ENCODE measurements around the gene ASTN2. TPM values are rescaled to one million over a fixed set of nuclear protein-coding genes. Genes with fewer than 3 reads are reported as not detected.

ASTN2 gene
- total and polyA plus RNA-seq, 2 experiments from 2014 or later = 7.0 to 24.6 TPM

DNA sequence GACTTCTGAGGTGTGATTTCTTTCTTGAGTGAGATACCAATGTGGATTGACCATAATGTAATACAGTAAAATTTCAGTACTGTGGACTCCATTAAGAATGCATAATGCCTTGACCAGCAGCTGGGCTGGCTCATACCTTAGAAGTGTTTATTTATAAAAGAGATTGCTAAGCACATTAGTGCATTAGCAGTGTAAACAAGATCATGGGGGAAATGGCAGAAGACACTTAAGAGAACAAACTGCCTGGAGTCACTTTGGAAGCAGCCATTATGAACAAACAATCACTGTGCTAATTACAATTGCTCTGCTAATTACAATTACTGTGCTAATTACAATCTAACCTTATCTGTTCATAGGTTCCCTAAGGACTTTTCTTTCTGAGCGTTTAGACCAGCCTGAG is 623.5 kb downstream of the ASTN2 start (continued):
- TF ChIP-seq, protein P1, sequence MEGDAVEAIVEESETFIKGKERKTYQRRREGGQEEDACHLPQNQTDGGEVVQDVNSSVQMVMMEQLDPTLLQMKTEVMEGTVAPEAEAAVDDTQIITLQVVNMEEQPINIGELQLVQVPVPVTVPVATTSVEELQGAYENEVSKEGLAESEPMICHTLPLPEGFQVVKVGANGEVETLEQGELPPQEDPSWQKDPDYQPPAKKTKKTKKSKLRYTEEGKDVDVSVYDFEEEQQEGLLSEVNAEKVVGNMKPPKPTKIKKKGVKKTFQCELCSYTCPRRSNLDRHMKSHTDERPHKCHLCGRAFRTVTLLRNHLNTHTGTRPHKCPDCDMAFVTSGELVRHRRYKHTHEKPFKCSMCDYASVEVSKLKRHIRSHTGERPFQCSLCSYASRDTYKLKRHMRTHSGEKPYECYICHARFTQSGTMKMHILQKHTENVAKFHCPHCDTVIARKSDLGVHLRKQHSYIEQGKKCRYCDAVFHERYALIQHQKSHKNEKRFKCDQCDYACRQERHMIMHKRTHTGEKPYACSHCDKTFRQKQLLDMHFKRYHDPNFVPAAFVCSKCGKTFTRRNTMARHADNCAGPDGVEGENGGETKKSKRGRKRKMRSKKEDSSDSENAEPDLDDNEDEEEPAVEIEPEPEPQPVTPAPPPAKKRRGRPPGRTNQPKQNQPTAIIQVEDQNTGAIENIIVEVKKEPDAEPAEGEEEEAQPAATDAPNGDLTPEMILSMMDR (conservative IDR thresholded peaks at IDR 0.05; ENCODE audit: low read depth in 2 of 2) = no peak
- TF ChIP-seq, protein P2, sequence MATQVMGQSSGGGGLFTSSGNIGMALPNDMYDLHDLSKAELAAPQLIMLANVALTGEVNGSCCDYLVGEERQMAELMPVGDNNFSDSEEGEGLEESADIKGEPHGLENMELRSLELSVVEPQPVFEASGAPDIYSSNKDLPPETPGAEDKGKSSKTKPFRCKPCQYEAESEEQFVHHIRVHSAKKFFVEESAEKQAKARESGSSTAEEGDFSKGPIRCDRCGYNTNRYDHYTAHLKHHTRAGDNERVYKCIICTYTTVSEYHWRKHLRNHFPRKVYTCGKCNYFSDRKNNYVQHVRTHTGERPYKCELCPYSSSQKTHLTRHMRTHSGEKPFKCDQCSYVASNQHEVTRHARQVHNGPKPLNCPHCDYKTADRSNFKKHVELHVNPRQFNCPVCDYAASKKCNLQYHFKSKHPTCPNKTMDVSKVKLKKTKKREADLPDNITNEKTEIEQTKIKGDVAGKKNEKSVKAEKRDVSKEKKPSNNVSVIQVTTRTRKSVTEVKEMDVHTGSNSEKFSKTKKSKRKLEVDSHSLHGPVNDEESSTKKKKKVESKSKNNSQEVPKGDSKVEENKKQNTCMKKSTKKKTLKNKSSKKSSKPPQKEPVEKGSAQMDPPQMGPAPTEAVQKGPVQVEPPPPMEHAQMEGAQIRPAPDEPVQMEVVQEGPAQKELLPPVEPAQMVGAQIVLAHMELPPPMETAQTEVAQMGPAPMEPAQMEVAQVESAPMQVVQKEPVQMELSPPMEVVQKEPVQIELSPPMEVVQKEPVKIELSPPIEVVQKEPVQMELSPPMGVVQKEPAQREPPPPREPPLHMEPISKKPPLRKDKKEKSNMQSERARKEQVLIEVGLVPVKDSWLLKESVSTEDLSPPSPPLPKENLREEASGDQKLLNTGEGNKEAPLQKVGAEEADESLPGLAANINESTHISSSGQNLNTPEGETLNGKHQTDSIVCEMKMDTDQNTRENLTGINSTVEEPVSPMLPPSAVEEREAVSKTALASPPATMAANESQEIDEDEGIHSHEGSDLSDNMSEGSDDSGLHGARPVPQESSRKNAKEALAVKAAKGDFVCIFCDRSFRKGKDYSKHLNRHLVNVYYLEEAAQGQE (IDR thresholded peaks at IDR 0.05; ENCODE audit: unreplicated experiment) = no peak
- no peak for TF ChIP-seq EZH2 (IDR thresholded peaks at IDR 0.05; ENCODE audit: low read depth, unreplicated experiment)

DNA sequence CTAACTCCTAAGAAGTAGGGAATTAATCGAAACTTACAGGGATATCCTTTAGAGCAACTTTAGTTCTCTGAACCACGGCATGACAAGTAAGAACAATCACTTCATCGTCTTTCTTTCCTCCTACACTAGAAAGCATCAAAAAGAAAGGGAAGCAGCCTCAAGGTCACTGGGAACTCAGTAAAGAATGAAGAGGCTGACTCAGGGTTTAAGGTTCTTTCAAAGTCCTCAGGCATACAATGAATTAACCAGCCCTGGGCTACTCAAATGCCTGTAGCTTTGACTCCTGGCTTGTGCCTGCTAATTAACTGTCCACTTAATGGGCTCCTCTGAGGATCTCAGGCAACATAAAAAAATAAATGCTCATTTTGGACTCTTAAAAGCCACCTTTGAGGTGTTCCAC is 625.8 kb downstream of the ASTN2 start:
- H2AFZ ChIP-seq = no peak overlapping the region
- TF ChIP-seq, protein P1 (conservative IDR thresholded peaks at IDR 0.05; ENCODE audit: low read depth in 2 of 2) = no peak
- TF ChIP-seq EZH2 (IDR thresholded peaks at IDR 0.05; ENCODE audit: low read depth, unreplicated experiment) (no peak), ZNF331 (CRISPR knock-in tag; IDR thresholded peaks at IDR 0.05; ENCODE audit: low read depth) (no peak), ZNF114 (CRISPR knock-in tag; IDR thresholded peaks at IDR 0.05) (no peak), NANOG (IDR thresholded peaks at IDR 0.05; ENCODE audit: borderline replicate concordance) (no peak), POLR2AphosphoS5 (IDR thresholded peaks at IDR 0.05; ENCODE audit: low read depth) (no peak), JUNB (IDR thresholded peaks at IDR 0.05; ENCODE audit: unreplicated experiment) (no peak)
- TF ChIP-seq, protein P3, sequence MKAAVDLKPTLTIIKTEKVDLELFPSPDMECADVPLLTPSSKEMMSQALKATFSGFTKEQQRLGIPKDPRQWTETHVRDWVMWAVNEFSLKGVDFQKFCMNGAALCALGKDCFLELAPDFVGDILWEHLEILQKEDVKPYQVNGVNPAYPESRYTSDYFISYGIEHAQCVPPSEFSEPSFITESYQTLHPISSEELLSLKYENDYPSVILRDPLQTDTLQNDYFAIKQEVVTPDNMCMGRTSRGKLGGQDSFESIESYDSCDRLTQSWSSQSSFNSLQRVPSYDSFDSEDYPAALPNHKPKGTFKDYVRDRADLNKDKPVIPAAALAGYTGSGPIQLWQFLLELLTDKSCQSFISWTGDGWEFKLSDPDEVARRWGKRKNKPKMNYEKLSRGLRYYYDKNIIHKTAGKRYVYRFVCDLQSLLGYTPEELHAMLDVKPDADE (IDR thresholded peaks at IDR 0.05) = no peak
- TF ChIP-seq, protein P2 (IDR thresholded peaks at IDR 0.05; ENCODE audit: unreplicated experiment) = no peak
- no peak overlapping the region for H3K27ac ChIP-seq (ENCODE audit: low read depth)
- Mint-ChIP-seq H3K4me3 (no peak overlapping the region), H3K4me1 (peaks cover 9% of the 10 kb centered on the region), H3K27ac (no peak overlapping the region), H3K27me3 (ENCODE audit: insufficient read depth, low read depth, poor library complexity) (no peaks in the 10 kb centered on the region), H3K9me3 (no peaks in the 10 kb centered on the region), H3K36me3 (ENCODE audit: low read depth) (no peaks in the 10 kb centered on the region)
- ATAC-seq = peak; percentile 84
- H3K4me1 ChIP-seq (ENCODE audit: insufficient read depth) = no peaks in the 10 kb centered on the region
- H3K36me3 ChIP-seq (ENCODE audit: insufficient read depth) = no peaks in the 10 kb centered on the region
- H3K79me2 ChIP-seq (replicated peaks; ENCODE audit: insufficient read depth) = no peaks in the 10 kb centered on the region
- no peaks in the 10 kb centered on the region for H4K20me1 ChIP-seq (replicated peaks; ENCODE audit: insufficient read depth)
- DNase-seq (ENCODE audit: low spot score) = peak; percentile 21
- H3K27me3 ChIP-seq (ENCODE audit: insufficient read depth) = no peaks in the 10 kb centered on the region
- no peak overlapping the region for H3K4me2 ChIP-seq
- no peak overlapping the region for H3K4me3 ChIP-seq
- no peaks in the 10 kb centered on the region for H3F3A ChIP-seq (replicated peaks; ENCODE audit: low read depth)
- peaks cover 6% of the 10 kb centered on the region; the same call in 1 of the 2 replicates for H3K9me2 ChIP-seq (ENCODE audit: insufficient read depth)

Data from GM23338 (cell line).